Esophagus squamous epithelium (tissue), 5 donors: ENCODE data around the gene AP3D1. TPM values are rescaled to one million over a fixed set of nuclear protein-coding genes. Genes with fewer than 3 reads are reported as not detected.

Experiments
- DNase-seq: peaks from one replicate; lab custom pipeline; 2025; lab: John Stamatoyannopoulos, UW
- H3K27ac ChIP-seq, 4 donors: fragments of 200-600 bp; sonication (generic); one replicate each; pipeline ENCODE4 v1.5.1; 2016 to 2019; ENCODE audit warnings: mild to moderate bottlenecking in 1 of 4
- H3K27me3 ChIP-seq, 4 donors: fragments of 200-600 bp; sonication (generic); 1 replicate in 3 of 4; 2 replicates in 1 of 4; pipeline versions ENCODE4 v1.5.1 to v1.6.0; 2017 to 2021; ENCODE audit warnings: antibody characterized with exemption in 1 of 4
- H3K36me3 ChIP-seq, 3 donors: fragments of 200-600 bp; sonication (generic); one replicate each; pipeline ENCODE4 v1.5.1; 2016 to 2019
- H3K4me1 ChIP-seq, 3 donors: fragments of 200-600 bp; sonication (generic); one replicate each; pipeline ENCODE4 v1.5.1; 2017 to 2019
- H3K4me3 ChIP-seq, 4 donors: fragments of 200-600 bp; sonication (generic); 1 replicate in 3 of 4; 2 replicates in 1 of 4; pipeline ENCODE4 v1.5.1; 2016 to 2019; ENCODE audit warnings: mild to moderate bottlenecking in 2 of 4, moderate library complexity in 1 of 4
- H3K9me3 ChIP-seq, 3 donors: fragments of 200-600 bp; sonication (generic); one replicate each; pipeline ENCODE4 v1.5.1; 2016 to 2019
- CTCF ChIP-seq, 6 experiments: fragments of 450-650 bp in 4 of 6; fragments of 200-600 bp in 2 of 6; sonication (generic) in 2 of 6; IDR thresholded peaks; one replicate each; pipeline ENCODE4 v1.5.1; 2016 to 2019; ENCODE audit warnings: antibody characterized with exemption in 6 of 6, mild to moderate bottlenecking in 4 of 6, moderate library complexity in 4 of 6
- POLR2A ChIP-seq, 4 donors: fragments of 450-650 bp; IDR thresholded peaks; one replicate each; pipeline ENCODE4 v1.6.1; 2017; ENCODE audit warnings: antibody characterized with exemption in 4 of 4, mild to moderate bottlenecking in 4 of 4, moderate library complexity in 3 of 4
- WGBS, 2 donors: methylation state at CpG; one replicate each; pipeline ENCODE4 v1.1.5; 2018; 5-methylcytosine and 5-hydroxymethylcytosine counted together
- intact Hi-C: fragments of 100-400 bp; cut with DNase I; formaldehyde crosslinking; loops from one replicate; pipeline ENCODE4 v1.15.0; 2022
- total RNA-seq, 4 donors: library from RNA; depleted of rRNA; stranded (reverse); fragments of >200 nt; gene quantifications; one replicate each; pipeline ENCODE4 v1.1.0, GENCODE V29; 2016
- donor health status: DM: yes; HTN: yes; CAD: no.

The AP3D1 gene
- total RNA-seq, 4 donors from 2014 or later: 47.7 to 99.9 (median 71.8) TPM

- Histone ChIP-seq H3K9me3 (no peaks in the 10 kb centered on the region), H3K27ac (peak overlapping the region; percentile 98 to 99 (median 99)), H3K4me1 (peaks cover 51 to 89% (median 58%) of the 10 kb centered on the region in 3 donors), H3K36me3 (no peaks in the 10 kb centered on the region), H3K4me3 (peak overlapping the region; percentile 51 to 83 (median 64)), H3K27me3 (no peaks in the 10 kb centered on the region)
- no peak for DNase-seq
- intact Hi-C loops: no loop called here
- WGBS, 2 donors: no CpG with 5 or more reads among the region's 55 CpGs
- TF ChIP-seq POLR2A (IDR thresholded peaks at IDR 0.05) (peak in 3 of 4 donors; percentile 68 to 97 (median 68)), CTCF (IDR thresholded peaks at IDR 0.05) (peak in 1 of 6 experiments; percentile 4)
These were observed 90.4 kb downstream of the AP3D1 start for GRCh38 chr19:2060884-2061494.

- no peaks in the 10 kb centered on the region for H3K36me3 ChIP-seq
- H3K27ac ChIP-seq: peak overlapping the region; percentile 98 to 99 (median 99)
- 19 to 21% methylated on average over 7 to 14 of the region's 24 CpGs for WGBS, 2 donors
- peaks cover 64 to 96% (median 71%) of the 10 kb centered on the region in 3 donors for H3K4me1 ChIP-seq
- no peak for DNase-seq
- peak overlapping the region in 3 of 4 donors; percentile 53 to 83 (median 74) for H3K4me3 ChIP-seq
- H3K27me3 ChIP-seq: no peaks in the 10 kb centered on the region
- no peak for TF ChIP-seq CTCF (IDR thresholded peaks at IDR 0.05)
- peak in 3 of 4 donors; percentile 11 to 29 (median 11) for TF ChIP-seq POLR2A (IDR thresholded peaks at IDR 0.05)
- intact Hi-C loops: no loop called here
- no peaks in the 10 kb centered on the region for H3K9me3 ChIP-seq
These were observed 91.8 kb downstream of the AP3D1 start for GRCh38 chr19:2059422-2060201.

- no peaks in the 10 kb centered on the region for H3K27me3 ChIP-seq
- H3K4me3 ChIP-seq: no peak overlapping the region
- no peak for TF ChIP-seq POLR2A (IDR thresholded peaks at IDR 0.05)
- no peak for TF ChIP-seq CTCF (IDR thresholded peaks at IDR 0.05)
- H3K27ac ChIP-seq: peak overlapping the region; percentile 98 to 99 (median 99)
- 78 to 79% methylated on average over 14 to 22 of the region's 27 CpGs for WGBS, 2 donors
- intact Hi-C loops: no loop called here
- H3K4me1 ChIP-seq: peaks cover 72 to 96% (median 80%) of the 10 kb centered on the region in 3 donors
- H3K9me3 ChIP-seq: no peaks in the 10 kb centered on the region
- H3K36me3 ChIP-seq: no peaks in the 10 kb centered on the region
- DNase-seq: no peak
These were observed 92.6 kb downstream of the AP3D1 start for GRCh38 chr19:2058570-2059421.

- peaks cover 78 to 96% (median 86%) of the 10 kb centered on the region in 3 donors for H3K4me1 ChIP-seq
- H3K36me3 ChIP-seq: no peaks in the 10 kb centered on the region
- H3K4me3 ChIP-seq: no peak overlapping the region
- H3K27me3 ChIP-seq: no peaks in the 10 kb centered on the region
- peak overlapping the region; percentile 98 to 99 (median 99) for H3K27ac ChIP-seq
- no peaks in the 10 kb centered on the region for H3K9me3 ChIP-seq
- no peak for TF ChIP-seq POLR2A (IDR thresholded peaks at IDR 0.05)
- intact Hi-C loops: no loop called here
- DNase-seq: no peak
- WGBS, 2 donors: 64 to 83% methylated on average over 3 to 4 of the region's 23 CpGs
These were observed 93.6 kb downstream of the AP3D1 start for GRCh38 chr19:2057484-2058469.
